Natural killer cell (primary cell): ENCODE data around the gene ECI1. TPM values are rescaled to one million over a fixed set of nuclear protein-coding genes. Genes with fewer than 3 reads are reported as not detected.

Experiments used
- ATAC-seq, 3 donors: fragments of 150-1000 bp in 2 of 3; fragments of 200-7000 bp in 1 of 3; cut with Tn5 transposase; 1 replicate in 1 of 3; 2 replicates in 2 of 3; pipeline ENCODE4 v1.10.0; 2021; ENCODE audit warnings: mild to moderate bottlenecking in 2 of 3, moderate library complexity in 2 of 3
- DNase-seq, 2 donors: peaks; one replicate each; pipeline versions ENCODE4 v3.0.0 to v3.0.0-alpha.2; 2013 to 2021; ENCODE audit warnings: mixed read lengths in 1 of 2
- H3K27ac ChIP-seq: one replicate; pipeline ENCODE4 v1.5.1; 2013; ENCODE audit warnings: mild to moderate bottlenecking, low read length
- H3K27me3 ChIP-seq: one replicate; pipeline ENCODE4 v1.6.1; 2013; ENCODE audit warnings: low read length; ENCODE audit not compliant: control insufficient read depth, insufficient read depth
- H3K36me3 ChIP-seq: one replicate; pipeline ENCODE4 v1.6.1; 2013; ENCODE audit warnings: low read length; ENCODE audit not compliant: control insufficient read depth, insufficient read depth
- H3K4me1 ChIP-seq: one replicate; pipeline ENCODE4 v1.6.1; 2013; ENCODE audit warnings: low read length; ENCODE audit not compliant: control insufficient read depth, insufficient read depth
- H3K4me3 ChIP-seq: one replicate; pipeline ENCODE4 v1.5.1; 2013; ENCODE audit warnings: low read length
- H3K9me3 ChIP-seq: one replicate; pipeline ENCODE4 v1.6.1; 2013; ENCODE audit warnings: low read length; ENCODE audit not compliant: control insufficient read depth, insufficient read depth
- H3K27ac Mint-ChIP-seq, 2 donors: one replicate each; pipeline ENCODE4 v1.8.0; 2022; ENCODE audit warnings: mild to moderate bottlenecking in 2 of 2, mixed read lengths in 2 of 2, moderate library complexity in 1 of 2
- H3K27me3 Mint-ChIP-seq, 2 donors: one replicate each; pipeline ENCODE4 v1.8.0; 2022; ENCODE audit warnings: low read depth in 2 of 2, mixed read lengths in 2 of 2
- H3K36me3 Mint-ChIP-seq: one replicate; pipeline ENCODE4 v1.8.0; 2022; ENCODE audit warnings: mixed read lengths
- H3K4me1 Mint-ChIP-seq, 2 donors: one replicate each; pipeline ENCODE4 v1.8.0; 2022; ENCODE audit warnings: mixed read lengths in 2 of 2
- H3K4me3 Mint-ChIP-seq: one replicate; pipeline ENCODE4 v1.8.0; 2022; ENCODE audit warnings: mild to moderate bottlenecking, moderate library complexity, mixed read lengths
- H3K9me3 Mint-ChIP-seq, 2 donors: one replicate each; pipeline ENCODE4 v1.8.0; 2022; ENCODE audit warnings: mixed read lengths in 2 of 2
- CTCF ChIP-seq: fragments of 200-600 bp; IDR thresholded peaks from one replicate; pipeline ENCODE4 v1.8.0; 2022; ENCODE audit warnings: antibody characterized with exemption
- WGBS: methylation state at CpG from one replicate; pipeline ENCODE4 v1.1.7; 2013; ENCODE audit warnings: missing lambda C conversion rate; ENCODE audit not compliant: insufficient coverage; 5-methylcytosine and 5-hydroxymethylcytosine counted together
- intact Hi-C: fragments of 100-400 bp; cut with micrococcal nuclease; formaldehyde crosslinking; loops from one replicate; pipeline ENCODE4 v1.14.2; 2022
- total RNA-seq, 4 donors: library from RNA; stranded (reverse); fragments of 120-200 nt in 1 of 4; gene quantifications; one replicate each; pipeline versions ENCODE4 v1.2.3 to v1.2.4, GENCODE V29; 2013 to 2022

ECI1 gene
- total RNA-seq, 3 donors from 2014 or later (not counting 1 experiment from before 2014, with no cell fraction given): 14.6 to 19.2 (median 19.0) TPM

GRCh38 chr16:2295056-2295798, 43.8 kb upstream of the ECI1 start:
- no peaks in the 10 kb centered on the region for H3K9me3 ChIP-seq
- peak; percentile 74 to 92 (median 87) for ATAC-seq
- H3K36me3 ChIP-seq: peaks cover 8% of the 10 kb centered on the region
- no peak overlapping the region for H3K4me3 ChIP-seq
- Mint-ChIP-seq H3K4me3 (peak overlapping the region; percentile 40), H3K4me1 (peaks cover 7 to 16% of the 10 kb centered on the region in 2 donors), H3K27ac (peak overlapping the region in 1 of 2 donors; percentile 24), H3K9me3 (no peaks in the 10 kb centered on the region), H3K27me3 (no peaks in the 10 kb centered on the region), H3K36me3 (no peaks in the 10 kb centered on the region)
- no peak for TF ChIP-seq CTCF
- H3K27ac ChIP-seq: no peak overlapping the region
- H3K4me1 ChIP-seq: peaks cover 22% of the 10 kb centered on the region
- no peaks in the 10 kb centered on the region for H3K27me3 ChIP-seq
- no peak for DNase-seq
- 85% methylated on average over 20 of the region's 21 CpGs for WGBS
- intact Hi-C loops: no loop called here

GRCh38 chr16:2292221-2292620, 40.8 kb upstream of the ECI1 start:
- Histone ChIP-seq H3K36me3 (peaks cover 8% of the 10 kb centered on the region), H3K4me1 (peaks cover 21% of the 10 kb centered on the region), H3K27ac (no peak overlapping the region), H3K4me3 (no peak overlapping the region), H3K9me3 (no peaks in the 10 kb centered on the region), H3K27me3 (no peaks in the 10 kb centered on the region)
- H3K27me3 Mint-ChIP-seq: no peaks in the 10 kb centered on the region
- intact Hi-C loops: no loop called here
- no peak for TF ChIP-seq CTCF
- H3K36me3 Mint-ChIP-seq: no peaks in the 10 kb centered on the region
- H3K4me3 Mint-ChIP-seq: no peak overlapping the region
- H3K27ac Mint-ChIP-seq: no peak overlapping the region
- WGBS: 92% methylated on average over 9 of the region's 9 CpGs
- DNase-seq (no peak), ATAC-seq (no peak)
- H3K4me1 Mint-ChIP-seq: peaks cover 6 to 14% of the 10 kb centered on the region in 2 donors
- H3K9me3 Mint-ChIP-seq: no peaks in the 10 kb centered on the region

GRCh38 chr16:2289282-2289681, 37.9 kb upstream of the ECI1 start:
- Mint-ChIP-seq H3K36me3 (no peaks in the 10 kb centered on the region), H3K4me3 (no peak overlapping the region), H3K9me3 (no peaks in the 10 kb centered on the region), H3K27me3 (no peaks in the 10 kb centered on the region), H3K27ac (no peak overlapping the region), H3K4me1 (no peaks in the 10 kb centered on the region)
- no peak for DNase-seq
- WGBS: 96% methylated on average over 23 of the region's 23 CpGs
- intact Hi-C loops: no loop called here
- no peaks in the 10 kb centered on the region for H3K4me1 ChIP-seq
- no peaks in the 10 kb centered on the region for H3K27me3 ChIP-seq
- ATAC-seq: no peak
- no peak overlapping the region for H3K4me3 ChIP-seq
- TF ChIP-seq CTCF: no peak
- H3K36me3 ChIP-seq: peaks cover 11% of the 10 kb centered on the region
- H3K9me3 ChIP-seq: no peaks in the 10 kb centered on the region
- H3K27ac ChIP-seq: no peak overlapping the region

- intact Hi-C loops: no loop called here
- Mint-ChIP-seq H3K9me3 (no peaks in the 10 kb centered on the region), H3K27ac (no peak overlapping the region), H3K36me3 (no peaks in the 10 kb centered on the region), H3K4me1 (no peaks in the 10 kb centered on the region), H3K27me3 (no peaks in the 10 kb centered on the region), H3K4me3 (no peak overlapping the region)
- Histone ChIP-seq H3K36me3 (peaks cover 12% of the 10 kb centered on the region), H3K27me3 (no peaks in the 10 kb centered on the region), H3K4me3 (no peak overlapping the region), H3K9me3 (no peaks in the 10 kb centered on the region), H3K4me1 (no peaks in the 10 kb centered on the region), H3K27ac (no peak overlapping the region)
- no peak for DNase-seq
- no peak for ATAC-seq
- WGBS: 50% methylated on average over 8 of the region's 8 CpGs
- no peak for TF ChIP-seq CTCF
These were observed 37.3 kb upstream of the ECI1 start for GRCh38 chr16:2288726-2289125.
